HG03558 (cell line): ENCODE results near the gene GRIP2.

Experiments used
- ATAC-seq: cut with Tn5 transposase; IDR thresholded peaks from one replicate; pipeline ENCODE4 v1.9.1; 2021; ENCODE audit warnings: moderate number of reproducible peaks; ENCODE audit not compliant: unreplicated experiment; ENCODE audit errors: extremely low read depth

GRIP2 gene

DNA sequence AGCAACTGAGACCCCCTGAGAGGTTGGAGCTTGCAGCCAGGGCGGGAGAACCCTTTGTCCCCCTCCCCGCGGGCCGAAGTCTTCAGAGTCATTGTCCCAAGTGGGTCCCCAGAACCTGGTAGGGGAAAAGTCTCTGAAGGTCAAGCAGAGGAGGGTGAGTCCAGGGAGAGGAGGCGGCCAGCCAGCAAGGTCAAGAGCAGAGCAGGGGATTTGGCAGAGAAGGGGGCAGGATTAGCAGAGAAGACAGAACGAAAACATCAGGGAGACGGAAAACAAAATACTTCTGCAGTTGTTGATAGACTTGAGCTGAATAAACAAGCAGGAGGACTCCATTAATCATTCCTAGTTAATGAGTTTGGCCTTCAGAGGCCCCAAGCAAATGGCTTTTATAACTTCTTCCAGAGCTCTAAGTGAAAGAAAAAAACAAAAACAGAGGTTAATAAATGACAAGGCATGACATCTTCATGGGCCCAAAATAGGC lies 66.7 kb downstream of the GRIP2 start:
- ATAC-seq: no peak

DNA sequence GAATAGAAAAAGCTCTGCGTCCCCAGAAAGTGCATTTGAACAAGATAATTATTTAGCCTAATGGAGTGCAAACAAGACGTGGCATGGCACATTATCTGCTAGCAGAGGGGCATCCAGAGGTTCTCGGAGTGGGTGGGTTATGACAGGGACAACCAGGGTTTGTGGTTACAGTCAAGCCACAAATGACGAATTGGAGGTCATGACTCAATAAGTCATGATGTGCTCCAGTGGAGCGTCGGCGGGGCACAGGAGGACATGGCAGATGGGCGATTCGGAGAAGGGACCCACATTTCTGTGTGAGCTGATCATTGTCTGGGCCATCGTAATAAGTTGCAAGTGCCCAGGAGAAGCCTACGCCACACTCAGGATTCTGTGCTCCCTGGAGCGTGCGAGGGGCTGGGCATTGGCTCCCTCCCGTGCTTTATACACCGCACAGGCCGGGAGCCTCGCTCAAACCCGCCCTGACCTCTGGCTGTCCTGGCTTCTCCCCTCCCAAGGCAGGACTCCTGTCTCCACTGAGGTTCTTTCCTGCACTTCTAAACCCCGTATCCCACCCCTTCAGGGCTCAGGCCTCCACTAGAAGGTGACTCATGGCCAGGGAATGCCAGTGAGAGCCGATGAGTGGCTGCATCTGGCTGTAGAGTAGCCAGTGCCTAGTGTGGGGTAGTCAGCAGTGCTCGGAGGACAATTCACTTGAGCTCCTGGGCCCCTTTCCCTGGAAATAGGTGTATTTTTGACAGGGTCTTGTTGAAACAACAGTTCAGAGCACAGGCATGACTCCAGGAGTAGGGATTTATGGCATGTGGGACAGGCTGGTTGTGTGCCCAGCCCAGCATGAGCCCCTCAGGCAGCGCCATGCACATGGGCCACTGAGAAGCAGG lies 67.4 kb downstream of the GRIP2 start:
- no peak for ATAC-seq

DNA sequence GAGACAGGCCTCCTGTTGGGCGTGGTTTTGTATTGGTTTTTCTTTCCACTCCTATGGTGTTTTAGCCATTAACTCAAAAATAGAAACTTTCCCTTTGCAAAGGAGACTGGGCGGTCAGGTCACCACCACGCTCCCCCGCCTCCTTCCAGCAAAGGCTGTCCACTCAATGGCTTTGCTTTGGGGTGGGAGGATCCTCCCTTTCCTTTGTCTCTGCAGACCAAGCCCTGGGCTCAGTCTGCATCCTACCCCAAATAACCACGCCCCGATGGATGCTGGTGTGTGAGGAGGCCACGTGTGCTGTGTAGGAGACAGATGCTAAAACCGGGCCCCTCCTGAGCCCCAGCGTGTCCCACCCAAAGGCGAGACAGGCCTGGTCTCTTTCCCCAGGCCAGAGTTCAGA lies 68.5 kb downstream of the GRIP2 start:
- no peak for ATAC-seq

DNA sequence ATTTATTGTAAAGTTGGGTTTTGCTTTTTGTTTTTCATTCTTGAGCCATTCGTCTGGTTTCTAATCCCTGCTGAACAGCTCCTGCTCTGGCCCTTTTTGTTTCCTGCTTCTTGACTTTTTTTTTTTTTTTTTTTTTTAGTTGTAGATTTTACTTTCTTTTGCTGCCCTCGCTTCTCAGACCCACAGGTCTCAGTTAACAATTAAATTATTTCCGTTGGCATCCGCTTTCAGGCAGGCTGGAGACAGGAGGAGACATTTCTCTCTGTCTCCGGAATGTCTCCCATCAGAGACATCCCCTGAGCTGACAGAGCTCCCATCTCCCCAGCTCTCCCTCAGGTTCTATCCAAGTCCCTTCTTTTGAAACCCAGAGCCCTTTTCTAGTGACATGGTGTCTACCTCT lies 69.1 kb downstream of the GRIP2 start:
- no peak for ATAC-seq

DNA sequence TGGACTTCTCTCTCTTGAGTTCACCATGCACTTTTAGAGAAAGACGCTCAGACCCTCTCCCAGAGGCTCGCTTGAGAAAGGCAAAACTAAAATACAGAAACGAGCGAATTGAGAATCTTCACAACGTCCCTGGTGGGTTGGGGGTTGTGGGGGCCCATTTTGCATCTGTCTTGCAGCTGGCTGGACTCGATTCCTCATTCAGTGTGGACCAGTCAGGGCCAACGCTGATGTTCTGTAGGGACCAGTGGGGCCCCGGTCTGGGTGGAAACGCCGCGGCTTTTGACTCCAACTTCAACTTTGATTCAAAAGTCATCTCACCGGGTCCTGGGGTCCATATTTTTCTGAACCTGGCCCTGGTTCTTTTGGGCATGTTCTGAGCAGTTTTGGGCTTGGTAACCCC lies 69.7 kb downstream of the GRIP2 start:
- ATAC-seq: no peak

DNA sequence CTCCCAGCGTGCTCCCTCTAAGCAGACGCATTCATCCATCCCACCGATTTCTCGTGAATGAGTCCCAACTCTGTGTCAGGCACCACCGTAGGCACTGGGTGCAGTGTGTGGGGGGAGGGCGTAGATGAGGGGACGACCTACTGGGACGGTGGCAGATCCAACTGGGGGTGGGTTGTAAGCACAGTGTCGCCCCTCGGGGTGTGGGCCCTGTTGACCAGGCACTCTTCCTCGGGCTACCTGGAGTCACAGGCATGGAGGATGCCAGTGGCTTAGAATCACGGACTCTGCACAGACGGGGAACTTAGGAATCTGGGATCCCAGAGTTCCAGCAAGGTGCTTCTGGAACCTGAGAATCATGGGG lies 71.5 kb downstream of the GRIP2 start:
- ATAC-seq: no peak

DNA sequence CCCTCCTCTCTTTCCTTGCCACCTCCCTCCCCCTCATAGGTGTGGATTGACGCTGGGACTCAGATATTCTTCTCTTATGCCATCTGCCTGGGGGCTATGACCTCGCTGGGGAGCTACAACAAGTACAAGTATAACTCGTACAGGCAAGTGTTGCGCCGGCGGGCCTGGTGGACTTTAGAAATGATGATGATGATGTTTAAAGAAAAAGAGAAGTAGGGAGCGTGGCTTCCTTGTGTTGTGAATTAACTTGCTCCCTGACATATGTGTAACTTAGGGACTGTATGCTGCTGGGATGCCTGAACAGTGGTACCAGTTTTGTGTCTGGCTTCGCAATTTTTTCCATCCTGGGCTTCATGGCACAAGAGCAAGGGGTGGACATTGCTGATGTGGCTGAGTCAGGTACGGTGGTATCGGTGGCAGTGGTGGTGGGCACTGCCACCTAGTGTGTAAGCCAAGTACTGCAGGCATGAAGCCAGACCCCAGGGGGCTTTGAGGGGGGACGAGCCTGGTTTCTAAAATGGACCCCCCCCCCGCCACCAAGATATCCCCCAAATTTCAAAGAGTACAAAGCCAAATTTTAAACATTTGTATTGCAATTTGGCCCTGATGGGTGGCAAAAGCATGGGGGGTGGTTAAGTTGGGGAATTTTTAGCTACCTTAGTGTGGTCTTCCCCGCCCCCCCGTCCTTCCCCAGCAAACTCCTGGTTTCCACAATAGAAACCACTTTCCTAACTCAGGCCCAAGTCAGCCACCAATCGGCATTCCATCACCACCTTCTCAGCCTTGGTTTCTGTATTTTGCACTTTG lies 72.1 kb downstream of the GRIP2 start:
- no peak for ATAC-seq

DNA sequence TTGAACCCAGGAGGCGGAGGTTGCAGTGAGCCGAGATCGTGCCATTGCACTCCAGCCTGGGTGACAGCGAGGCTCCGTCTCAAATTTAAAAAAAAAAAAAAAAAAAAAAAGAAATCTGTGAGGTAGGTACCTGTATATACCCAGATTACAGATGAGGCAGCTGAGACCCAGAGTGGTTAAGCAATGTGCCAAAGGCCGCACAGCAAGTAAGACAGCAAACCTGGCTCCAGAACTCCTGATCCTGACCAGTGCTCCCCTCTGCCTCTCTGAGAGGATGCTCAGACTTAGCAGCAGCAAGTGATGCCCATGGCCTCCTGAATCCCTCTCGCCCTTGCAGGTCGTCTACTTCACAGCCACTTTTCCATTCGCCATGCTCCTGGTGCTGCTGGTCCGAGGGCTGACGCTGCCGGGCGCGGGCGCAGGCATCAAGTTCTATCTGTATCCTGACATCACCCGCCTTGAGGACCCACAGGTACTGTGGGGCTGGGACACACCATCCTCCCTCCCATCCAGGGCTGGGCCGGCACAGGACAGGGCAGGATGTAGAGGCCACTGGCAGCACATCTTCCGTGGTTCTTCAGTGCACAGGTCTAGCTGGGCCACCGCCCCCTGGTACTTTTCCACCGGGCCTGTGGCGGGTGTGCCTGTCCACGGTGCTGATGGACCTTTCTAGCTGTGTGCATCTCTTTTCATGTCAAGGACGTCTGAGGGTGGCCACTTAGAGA lies 73.8 kb downstream of the GRIP2 start:
- ATAC-seq: no peak

DNA sequence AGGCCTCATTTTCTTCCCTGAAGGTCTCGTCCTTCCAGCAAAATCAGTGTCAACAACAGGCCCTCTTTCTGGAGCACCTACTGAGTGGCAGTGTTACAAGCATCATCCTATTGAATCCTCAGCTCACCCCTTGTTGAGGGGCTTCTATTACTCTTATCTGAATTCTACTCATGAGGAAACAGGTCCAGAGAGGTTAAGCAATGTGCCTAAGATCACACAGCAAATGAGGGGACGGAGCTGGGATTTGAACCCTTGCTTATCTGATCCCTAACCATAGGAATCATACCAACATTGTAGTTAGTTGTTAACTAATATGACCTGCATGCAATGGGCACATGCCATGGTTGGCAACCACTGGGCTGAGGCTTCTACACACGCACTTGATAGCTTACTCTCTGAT lies 74.7 kb downstream of the GRIP2 start:
- no peak for ATAC-seq

DNA sequence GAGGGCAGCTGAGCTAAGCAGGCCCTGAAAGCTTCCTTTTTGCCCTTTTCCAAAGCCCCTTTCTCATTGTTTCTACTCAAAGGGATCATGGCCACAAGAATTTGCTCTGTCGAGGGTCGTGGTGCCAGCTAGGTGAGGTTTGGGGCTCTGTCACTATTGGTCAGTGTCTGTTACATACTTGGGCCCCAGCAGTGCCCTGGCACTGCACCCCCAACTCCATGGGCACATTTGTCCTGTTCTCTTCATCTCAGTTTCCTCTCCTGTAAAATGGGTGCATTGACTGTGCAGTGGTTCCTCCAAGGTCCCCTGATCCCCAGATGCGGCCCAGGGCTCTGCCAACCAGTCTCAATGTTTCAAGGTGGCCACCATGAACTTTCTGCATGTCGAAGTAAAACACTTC lies 75.6 kb downstream of the GRIP2 start:
- no peak for ATAC-seq

DNA sequence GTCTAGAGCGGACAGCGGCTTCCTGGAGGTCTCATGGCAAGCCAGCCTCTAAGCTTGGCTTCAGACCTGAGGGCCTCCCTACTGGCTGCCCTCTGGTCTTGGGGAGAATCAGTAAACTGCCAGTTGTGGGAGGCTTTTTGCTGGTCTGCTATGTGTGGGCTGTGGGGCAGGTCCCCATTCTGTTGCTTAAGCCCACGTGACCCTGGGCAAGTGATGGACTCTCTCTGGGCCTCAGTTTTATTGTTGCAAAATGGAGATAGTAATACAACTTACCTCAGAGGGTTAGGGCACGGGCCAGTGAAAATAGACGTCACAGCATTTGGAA lies 76.0 kb downstream of the GRIP2 start:
- no peak for ATAC-seq

DNA sequence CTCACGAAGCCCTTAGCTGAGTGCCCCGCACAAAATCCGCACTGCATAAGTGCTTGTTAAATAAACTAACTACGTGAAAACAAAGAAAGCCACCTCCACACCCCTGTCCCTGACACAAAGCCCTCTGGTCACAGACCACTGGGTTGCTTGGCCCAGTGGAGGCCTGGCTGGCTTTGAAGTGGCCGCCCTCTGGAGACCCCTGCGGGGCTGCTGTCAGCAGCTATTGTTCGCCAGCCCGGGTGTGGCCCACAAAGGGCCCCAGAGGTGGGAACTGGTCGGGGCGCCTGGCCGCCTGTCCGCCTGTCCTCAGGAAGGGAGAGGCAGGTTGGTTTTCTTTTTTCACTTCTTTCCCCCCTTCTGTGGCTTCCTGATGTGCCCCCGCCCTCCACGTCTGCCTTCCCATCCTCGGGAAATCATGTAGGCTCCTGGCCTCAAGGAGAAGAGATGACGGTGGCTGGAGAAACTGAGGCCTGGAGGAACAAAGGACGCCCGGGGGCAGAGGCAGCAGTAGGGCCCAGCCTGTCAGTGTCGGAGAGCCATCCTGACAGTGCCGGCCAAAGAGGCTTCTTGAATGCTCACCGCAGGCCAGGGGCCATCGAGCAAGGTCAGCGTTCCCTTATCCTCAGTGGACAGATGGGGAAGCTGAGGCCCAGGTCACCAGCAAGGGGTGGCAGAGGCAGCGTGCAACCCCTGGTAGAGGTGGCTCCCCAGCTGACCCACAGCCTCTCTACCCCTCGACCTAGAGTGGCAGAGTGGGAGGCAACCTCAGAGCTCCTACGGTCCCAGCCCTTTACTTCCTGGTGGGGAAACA lies 76.6 kb downstream of the GRIP2 start:
- no peak for ATAC-seq

DNA sequence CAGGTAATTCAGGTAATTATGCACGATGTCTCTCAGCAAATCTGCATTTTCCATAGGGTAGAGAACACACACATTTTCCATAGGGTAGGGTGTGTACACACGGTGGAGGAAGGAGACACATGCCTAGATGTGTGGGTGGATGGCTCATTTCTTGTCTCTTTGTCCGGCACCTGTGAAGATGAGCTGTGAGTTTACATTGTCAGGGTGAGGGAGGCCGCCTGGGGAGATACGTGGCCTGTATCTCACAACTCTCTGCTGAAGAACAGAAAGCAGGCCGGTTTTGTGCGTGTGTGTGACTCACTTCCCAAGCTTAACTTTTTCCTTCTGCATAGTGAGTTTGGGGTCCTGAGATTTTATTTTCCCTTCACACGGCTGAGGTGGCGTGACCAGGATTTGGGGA lies 77.4 kb downstream of the GRIP2 start:
- ATAC-seq: no peak

DNA sequence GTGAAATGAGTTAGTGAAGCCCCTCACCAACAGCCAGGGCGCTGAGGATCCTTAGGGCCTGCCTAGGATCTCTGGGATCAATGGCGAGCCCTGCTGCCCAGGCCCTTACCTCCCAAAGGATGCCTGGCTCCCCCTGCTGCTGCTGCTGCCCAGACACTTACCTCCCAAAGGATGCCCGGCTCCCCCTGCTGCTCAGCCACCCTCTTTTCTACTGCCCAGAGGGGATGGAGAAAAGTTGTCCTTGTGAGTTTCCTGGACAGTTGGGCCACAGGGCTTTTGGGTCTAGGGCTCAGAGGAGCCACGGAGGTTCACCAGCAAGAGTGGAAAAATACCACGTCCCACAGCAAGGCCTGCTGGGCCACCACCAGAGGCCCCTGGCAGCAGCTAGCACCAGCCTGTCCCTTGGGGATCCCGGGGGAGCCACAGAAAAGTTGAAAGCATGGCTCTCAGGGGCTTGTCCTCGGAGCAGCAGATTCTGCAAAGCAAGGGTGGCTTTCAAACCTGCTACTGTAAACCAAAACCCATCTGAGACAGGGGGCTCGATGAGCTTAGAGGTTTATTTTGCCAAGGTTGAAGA lies 78.3 kb downstream of the GRIP2 start:
- no peak for ATAC-seq

DNA sequence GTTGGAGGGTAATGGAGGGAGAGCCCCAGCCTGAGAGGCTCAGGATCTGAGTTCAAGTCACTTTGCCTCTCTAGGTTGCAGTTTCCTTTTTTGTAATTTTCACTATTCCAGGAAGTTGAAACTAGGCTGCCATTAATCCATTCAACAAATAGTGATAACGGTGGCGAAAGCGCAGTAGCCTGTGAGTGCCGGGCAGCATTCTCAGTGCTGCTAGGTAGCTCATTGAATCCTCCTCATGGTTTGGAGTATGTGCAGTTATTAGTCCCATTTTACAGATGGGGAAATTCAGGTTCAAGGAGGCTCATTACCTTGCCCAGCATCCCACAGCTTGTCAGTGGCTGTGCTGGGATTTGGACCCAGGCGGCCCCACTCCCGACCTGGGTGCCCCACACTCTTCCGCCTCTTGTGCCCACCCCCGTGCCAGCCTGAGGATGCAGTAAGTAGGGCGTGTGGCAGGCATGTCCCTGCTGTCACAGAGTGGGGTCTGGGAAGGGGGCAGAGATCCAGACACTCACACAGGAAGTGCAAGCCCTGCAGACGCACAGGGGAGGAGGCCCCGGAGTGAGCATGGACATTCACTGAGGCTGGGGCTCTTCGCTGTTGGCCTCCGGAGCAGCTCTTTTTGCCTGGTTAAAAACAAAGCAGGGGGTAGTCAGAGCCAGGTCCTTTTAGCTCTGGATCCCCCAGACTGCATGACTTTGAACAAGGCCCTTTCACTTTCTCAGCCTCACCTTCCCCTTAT lies 79.0 kb downstream of the GRIP2 start:
- ATAC-seq: no peak

DNA sequence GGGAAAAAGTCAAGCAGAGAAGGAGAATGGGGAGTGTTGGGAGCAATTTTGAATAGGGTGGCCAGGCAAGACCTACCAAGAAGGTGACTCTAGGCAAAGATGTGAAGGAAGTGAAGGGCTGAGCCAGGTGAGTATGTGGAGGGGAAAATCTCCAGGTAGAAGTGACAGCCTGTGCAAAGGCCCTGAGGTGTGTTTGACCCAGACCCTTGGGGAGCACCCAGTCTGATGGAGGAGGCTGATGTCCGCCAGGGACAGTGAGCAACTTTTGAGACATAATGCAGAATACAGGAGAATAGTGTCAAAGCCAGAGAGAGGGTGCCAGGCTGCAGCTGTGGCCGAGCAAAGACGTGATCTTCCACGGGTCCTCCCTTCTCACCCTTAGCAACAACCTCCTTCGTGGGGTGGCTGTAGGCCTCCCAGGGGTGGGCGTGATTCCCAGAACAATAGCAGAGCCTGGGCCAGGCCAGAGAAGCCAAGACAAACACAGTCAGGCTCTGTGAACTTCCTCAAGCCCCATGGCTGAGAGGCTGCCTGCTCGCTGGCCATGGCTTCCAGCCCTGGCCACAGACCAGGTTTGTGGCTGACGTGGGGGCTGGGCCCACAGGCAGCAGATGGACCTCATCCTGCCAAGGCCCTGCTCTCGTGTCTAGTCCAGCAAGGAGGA lies 79.7 kb downstream of the GRIP2 start:
- ATAC-seq: no peak

DNA sequence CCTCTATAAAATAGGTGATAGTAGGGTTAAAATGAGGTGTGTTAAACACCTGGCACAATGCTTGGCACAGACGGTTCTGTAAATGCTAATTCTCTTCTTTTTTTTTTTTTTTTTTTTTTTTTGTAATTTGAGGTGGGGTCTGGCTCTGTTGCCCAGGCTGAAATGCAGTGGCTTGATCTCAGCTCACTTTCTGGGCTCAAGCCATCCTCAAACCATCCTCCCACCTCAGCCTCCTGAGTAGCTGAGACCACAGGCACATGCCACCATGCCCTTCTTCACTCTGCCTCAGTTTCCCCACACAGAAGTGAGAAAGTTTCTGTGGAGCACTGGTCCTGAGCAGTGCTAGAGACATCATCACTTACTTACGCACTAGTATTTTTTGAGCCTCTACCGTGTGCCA lies 80.4 kb downstream of the GRIP2 start:
- ATAC-seq: no peak

DNA sequence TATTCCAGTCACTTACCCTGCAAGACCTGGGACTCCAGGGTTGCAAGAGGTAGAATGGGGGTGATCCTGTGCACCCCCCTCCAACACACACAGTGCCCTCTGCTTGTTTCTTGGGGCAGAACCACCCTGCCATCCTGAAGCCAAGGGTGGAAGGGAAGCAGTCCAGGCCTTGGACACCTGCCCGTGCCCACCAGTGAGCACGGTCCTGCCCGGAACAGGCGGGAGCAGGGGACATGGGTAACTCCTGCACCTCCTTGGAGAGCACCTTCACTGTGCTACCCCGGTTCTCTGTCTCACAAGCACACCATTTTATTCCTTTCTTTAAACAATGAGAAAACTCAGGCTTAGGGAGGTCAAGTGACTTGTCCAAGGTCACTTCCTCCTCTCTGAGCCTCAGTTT lies 80.8 kb downstream of the GRIP2 start:
- no peak for ATAC-seq
